K562 (cell line): Measurements from ENCODE around the gene PLAC9. TPM values are rescaled to one million over a fixed set of nuclear protein-coding genes. Genes with fewer than 3 reads are reported as not detected.
A peak's percentile ranks its signal among the peaks of the same experiment; 100 is the strongest.

Experiments used
- ATAC-seq: fragments of 200-7000 bp; cut with Tn5 transposase; 3 replicates; pipeline ENCODE4 v1.9.1; 2020; ENCODE audit warnings: moderate library complexity
- BruUV-seq: library from RNA; stranded (reverse); fragments of 400-500 nt; replicated peaks from 2 replicates; lab custom pipeline; 2021; lab: Mats Ljungman, UMichigan
- CTCF ChIA-PET: fragments of 300-600 bp; formaldehyde crosslinking; extraction: SDS; loops from one replicate; lab custom pipeline; 2021; ENCODE audit warnings: low intra/inter-chr PET ratio; lab: Yijun Ruan, JAX
- POLR2A ChIA-PET: fragments of 300-600, 350-650 bp; sonication (Branson Sonifier 250); formaldehyde crosslinking; extraction: SDS; loops from one replicate; lab custom pipeline; 2021; ENCODE audit warnings: antibody characterized with exemption, inconsistent platforms; lab: Yijun Ruan, JAX
- DNase-seq, 4 experiments: peaks; one replicate each; pipeline versions ENCODE4 v3.0.0 to v3.0.0-alpha.2; 2011 to 2018; ENCODE audit warnings: low spot score in 3 of 4, mixed read lengths in 3 of 4; ENCODE audit errors: extremely low read depth in 1 of 4
- FAIRE-seq: peaks from 2 replicates; lab custom pipeline; 2011; peaks lifted over from hg19 to GRCh38; lab: Jason Lieb, UNC
- H2AFZ ChIP-seq: 2 replicates; pipeline ENCODE4 v1.6.0; 2011; ENCODE audit warnings: low read depth, low read length, control low read depth, inconsistent platforms
- H3K27ac ChIP-seq: fragments of 200-600 bp; 3 replicates; pipeline ENCODE4 v1.8.0; 2011; ENCODE audit warnings: low read depth, mild to moderate bottlenecking, control low read depth, inconsistent platforms, low read length, moderate library complexity, mixed read lengths; ENCODE audit errors: extremely low read depth
- H3K27me3 ChIP-seq, 2 experiments: fragments of 300-600 bp in 1 of 2; 2 replicates in 1 of 2; 3 replicates in 1 of 2; pipeline versions ENCODE4 v1.6.0 to v1.8.0; 2011; ENCODE audit warnings: inconsistent platforms in 2 of 2, low read length in 2 of 2, mild to moderate bottlenecking in 1 of 2, mixed read lengths in 1 of 2, moderate library complexity in 1 of 2; ENCODE audit not compliant: control insufficient read depth in 2 of 2, insufficient read depth in 2 of 2
- H3K36me3 ChIP-seq: fragments of 300-600 bp; 3 replicates; pipeline ENCODE4 v1.8.0; 2011; ENCODE audit warnings: mild to moderate bottlenecking, low read length, inconsistent platforms; ENCODE audit not compliant: control insufficient read depth, insufficient read depth
- H3K4me1 ChIP-seq, 2 experiments: fragments of 200-600 bp in 1 of 2; replicated peaks in 1 of 2; 2 replicates in 1 of 2; 3 replicates in 1 of 2; pipeline versions ENCODE4 v1.5.1 to v1.8.0; 2011; ENCODE audit warnings: inconsistent platforms in 2 of 2, low read length in 2 of 2, mild to moderate bottlenecking in 1 of 2, mixed read lengths in 1 of 2, moderate library complexity in 1 of 2; ENCODE audit not compliant: control insufficient read depth in 2 of 2, insufficient read depth in 2 of 2
- H3K4me2 ChIP-seq: 2 replicates; pipeline ENCODE4 v1.6.1; 2011; ENCODE audit warnings: low read length, control low read depth, inconsistent platforms, mixed read lengths; ENCODE audit not compliant: insufficient read depth
- H3K4me3 ChIP-seq: fragments of 200-600 bp; sonication (generic), shearing (Covaris generic); 2 replicates; pipeline ENCODE4 v1.5.1; 2016; ENCODE audit warnings: control low read depth, inconsistent platforms
- H3K79me2 ChIP-seq: fragments of 200-600 bp; 3 replicates; pipeline ENCODE4 v1.8.0; 2011; ENCODE audit warnings: low read length, inconsistent platforms; ENCODE audit not compliant: control insufficient read depth, insufficient read depth
- H3K9ac ChIP-seq, 2 experiments: 2 replicates each; pipeline versions ENCODE4 v1.6.0 to v1.6.1; 2011; ENCODE audit warnings: low read depth in 2 of 2, low read length in 2 of 2, control low read depth in 1 of 2, inconsistent platforms in 1 of 2, mild to moderate bottlenecking in 1 of 2, mixed read lengths in 1 of 2; ENCODE audit not compliant: insufficient read depth in 1 of 2
- H3K9me1 ChIP-seq: one replicate; pipeline ENCODE4 v1.6.0; 2011; ENCODE audit warnings: inconsistent platforms, mild to moderate bottlenecking, low read length, moderate library complexity; ENCODE audit not compliant: control insufficient read depth, insufficient read depth
- H3K9me3 ChIP-seq: replicated peaks from 2 replicates; pipeline ENCODE4 v1.5.1; 2011; ENCODE audit warnings: low read depth, low read length, inconsistent platforms; ENCODE audit not compliant: control insufficient read depth, insufficient read depth
- H4K20me1 ChIP-seq: replicated peaks from 2 replicates; pipeline ENCODE4 v1.6.1; 2011; ENCODE audit warnings: low read length, inconsistent platforms, mixed read lengths; ENCODE audit not compliant: control insufficient read depth, insufficient read depth
- CBX5 ChIP-seq: IDR thresholded peaks from 2 replicates; pipeline ENCODE4 v1.6.1; 2014; ENCODE audit warnings: low read depth, borderline replicate concordance
- KLF10 ChIP-seq: fragments of 250-450 bp; sonication (Bioruptor Pico); IDR thresholded peaks from 2 replicates; pipeline ENCODE4 v1.6.1; 2021; ENCODE audit warnings: matching md5 sums
- POLR2A ChIP-seq: fragments of 450-650 bp; conservative IDR thresholded peaks from 2 replicates; pipeline ENCODE4 v1.6.1; 2016
- POLR3G ChIP-seq: IDR thresholded peaks from 2 replicates; pipeline ENCODE4 v1.6.1; 2011; ENCODE audit not compliant: insufficient read length, insufficient replicate concordance; ENCODE audit errors: extremely low read depth
- RAD21 ChIP-seq, 2 experiments: fragments of 250-450 bp in 1 of 2; fragments of 450-650 bp in 1 of 2; sonication (Bioruptor Pico) in 1 of 2; formaldehyde crosslinking in 1 of 2; IDR thresholded peaks in 1 of 2; conservative IDR thresholded peaks in 1 of 2; 2 replicates each; pipeline versions ENCODE4 v1.4.0 to v1.8.0; 2020 to 2022; ENCODE audit warnings: mild to moderate bottlenecking in 2 of 2, moderate library complexity in 1 of 2
- RBM22 ChIP-seq: fragments of 200-400 bp; formaldehyde crosslinking; IDR thresholded peaks from 2 replicates; pipeline ENCODE4 v1.6.1; 2018; ENCODE audit warnings: low read length, low read depth; ENCODE audit not compliant: poor library complexity, severe bottlenecking
- SAP30 ChIP-seq: fragments of 200-600 bp; sonication (generic); IDR thresholded peaks from 2 replicates; pipeline ENCODE4 v1.6.1; 2012; ENCODE audit warnings: borderline replicate concordance, low read depth, mild to moderate bottlenecking, moderate library complexity, low read length, control low read depth, inconsistent platforms; ENCODE audit not compliant: insufficient read depth, poor library complexity, severe bottlenecking
- SMARCC2 ChIP-seq: fragments of 450-650 bp; IDR thresholded peaks from 2 replicates; pipeline ENCODE4 v1.6.1; 2017; ENCODE audit warnings: antibody characterized with exemption, moderate library complexity, mild to moderate bottlenecking, low read depth
- SMC3 ChIP-seq: conservative IDR thresholded peaks from 2 replicates; pipeline ENCODE4 v1.6.1; 2011; ENCODE audit warnings: low read depth, low read length, improper control_type of control experiment; ENCODE audit not compliant: insufficient read depth
- ZKSCAN3 ChIP-seq: fragments of 250-450 bp; sonication (Bioruptor Pico); IDR thresholded peaks from 2 replicates; pipeline ENCODE4 v1.4.0; 2020
- WGBS: fragments of 100-300 bp; shearing (Covaris generic); methylation state at CpG from one replicate; pipeline ENCODE4 v1.1.6; 2016; ENCODE audit warnings: low coverage, mixed read lengths; ENCODE audit not compliant: insufficient coverage; ENCODE audit errors: missing lambda C conversion rate; 5-methylcytosine and 5-hydroxymethylcytosine counted together
- in situ Hi-C: fragments of 300-500 bp; cut with MboI; formaldehyde crosslinking; loops from 4 replicates; pipeline ENCODE4 v1.15.0; 2018; ENCODE audit warnings: inconsistent platforms, mixed read lengths
- intact Hi-C: fragments of 100-400 bp; cut with micrococcal nuclease; formaldehyde crosslinking; loops from 2 replicates; pipeline ENCODE4 v1.14.2; 2022
- polyA plus RNA-seq, 8 experiments: library from polyadenylated mRNA; depleted of rRNA in 4 of 8; stranded (reverse) in 5 of 8; unstranded in 3 of 8; fragments of >200 nt; fragmentation: Nextera tagmentation in 2 of 8; fragmentation: Illumina TruSeq in 1 of 8; extraction: Ambion mirVana in 2 of 8; extraction: Trizol in 1 of 8; gene quantifications; 2 replicates each; pipeline versions ENCODE4 v1.2.1 to v1.2.3, GENCODE V29; 2011 to 2014; ENCODE audit warnings: inconsistent platforms in 1 of 8, missing spikeins in 1 of 8
- total RNA-seq, 7 experiments: library from RNA; depleted of rRNA in 6 of 7; stranded (reverse); fragments of >200 nt in 6 of 7; fragmentation: Illumina TruSeq in 2 of 7; extraction: Trizol in 2 of 7; gene quantifications; 2 replicates each; pipeline versions ENCODE4 v1.2.1 to v1.2.3, GENCODE V29; 2011 to 2021; ENCODE audit warnings: low replicate concordance in 1 of 7
- TF ChIP-seq, protein P1 (sequence below): fragments of 250-450 bp; sonication (Bioruptor Pico); IDR thresholded peaks from 2 replicates; pipeline ENCODE4 v1.8.0; 2021; ENCODE audit warnings: borderline replicate concordance, mild to moderate bottlenecking, moderate library complexity; ENCODE audit not compliant: poor library complexity, severe bottlenecking
- TF ChIP-seq, protein P2 (sequence below): sonication (generic); formaldehyde crosslinking; IDR thresholded peaks from 2 replicates; pipeline ENCODE4 v1.8.1; 2022; ENCODE audit warnings: missing genetic modification reagents
- TF ChIP-seq, protein P3 (sequence below): sonication (generic); formaldehyde crosslinking; IDR thresholded peaks from 2 replicates; pipeline ENCODE4 v1.8.1; 2023; ENCODE audit warnings: mild to moderate bottlenecking, missing genetic modification reagents

The PLAC9 gene
- total and polyA plus RNA-seq, 9 of the 15 experiments (the other 6 are each of a cell fraction or from before 2014, with no cell fraction given), result not detected

DNA sequence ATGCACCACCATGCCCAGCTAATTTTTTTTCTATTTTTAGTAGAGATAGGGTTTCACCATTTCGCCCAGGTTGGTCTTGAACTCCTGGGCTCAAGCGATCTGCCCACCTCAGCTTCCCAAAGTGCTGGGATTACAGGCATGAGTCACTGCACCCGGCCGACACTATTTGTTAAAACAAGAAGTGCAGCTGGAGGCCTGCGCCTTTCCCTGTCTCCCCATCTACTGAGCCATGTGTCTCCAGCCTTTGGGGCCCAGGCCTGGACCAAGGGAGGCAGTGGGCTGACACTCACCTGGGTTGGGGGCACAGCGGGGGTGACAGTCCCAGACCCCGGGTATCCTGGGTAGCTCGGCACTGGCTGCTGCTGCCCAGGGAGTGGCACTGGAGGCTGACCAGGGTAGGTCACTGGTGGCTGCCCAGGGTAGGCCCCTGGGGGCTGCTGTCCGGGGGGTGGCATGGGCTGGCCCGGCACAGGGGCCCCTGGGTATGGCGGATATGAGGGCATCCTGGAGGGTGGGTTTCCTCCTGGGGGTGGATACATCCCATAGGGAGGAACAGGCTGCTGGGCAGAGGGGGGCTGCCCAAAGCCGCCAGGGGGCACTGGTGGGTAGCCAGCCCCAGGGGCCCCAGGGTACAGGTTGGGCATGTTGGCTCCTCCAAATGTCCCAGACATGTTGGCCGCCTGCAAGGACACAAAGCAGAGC, 36.3 kb downstream of the PLAC9 start:
- peaks cover 83% of the 10 kb centered on the region for H3K36me3 ChIP-seq
- peaks cover 11% of the 10 kb centered on the region for H3K9me1 ChIP-seq
- H2AFZ ChIP-seq, result no peak overlapping the region
- WGBS, result 88% methylated on average over 13 of the region's 13 CpGs
- in situ Hi-C loops, result no loop called here
- DNase-seq, result peak; percentile 28 to 67 (median 66)
- H3K4me1 ChIP-seq, result peaks cover 0 to 17% of the 10 kb centered on the region in 2 experiments; a peak in 3 of 5 replicates
- H3K27me3 ChIP-seq, result no peaks in the 10 kb centered on the region
- no peaks in the 10 kb centered on the region for H3K9me3 ChIP-seq
- no peak overlapping the region for H3K27ac ChIP-seq
- no peak overlapping the region for H3K9ac ChIP-seq
- intact Hi-C loops, result no loop called here
- no peak for FAIRE-seq
- peak; percentile 73 for ATAC-seq
- no peak overlapping the region for H3K4me2 ChIP-seq
- H4K20me1 ChIP-seq, result peaks cover 13% of the 10 kb centered on the region; the same call in 1 of the 2 replicates
- 0 out of 3 replicates have a peak, but pooled peaks cover 4% of the 10 kb centered on the region for H3K79me2 ChIP-seq
- BruUV-seq, result no TSS peak
- CTCF ChIA-PET, result no interaction called here
- POLR2A ChIA-PET, result interaction anchor here (0.5 kb wide), 1 partner anchor 10 kb away, joined by 3 read pairs; no protein-coding TSS in a partner anchor
- no peak overlapping the region for H3K4me3 ChIP-seq
- TF ChIP-seq RAD21 (CRISPR knock-in tag; conservative IDR thresholded peaks at IDR 0.05 in 1 of 2, IDR thresholded peaks at IDR 0.05 in 1 of 2), result peak; percentile 50 to 68
- TF ChIP-seq, protein P1, sequence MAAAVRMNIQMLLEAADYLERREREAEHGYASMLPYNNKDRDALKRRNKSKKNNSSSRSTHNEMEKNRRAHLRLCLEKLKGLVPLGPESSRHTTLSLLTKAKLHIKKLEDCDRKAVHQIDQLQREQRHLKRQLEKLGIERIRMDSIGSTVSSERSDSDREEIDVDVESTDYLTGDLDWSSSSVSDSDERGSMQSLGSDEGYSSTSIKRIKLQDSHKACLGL, result no peak
- no peak for TF ChIP-seq ZKSCAN3
- peak; percentile 60 for TF ChIP-seq SMC3
- no peak for TF ChIP-seq SMARCC2
- TF ChIP-seq CBX5, result no peak
- TF ChIP-seq, protein P2, sequence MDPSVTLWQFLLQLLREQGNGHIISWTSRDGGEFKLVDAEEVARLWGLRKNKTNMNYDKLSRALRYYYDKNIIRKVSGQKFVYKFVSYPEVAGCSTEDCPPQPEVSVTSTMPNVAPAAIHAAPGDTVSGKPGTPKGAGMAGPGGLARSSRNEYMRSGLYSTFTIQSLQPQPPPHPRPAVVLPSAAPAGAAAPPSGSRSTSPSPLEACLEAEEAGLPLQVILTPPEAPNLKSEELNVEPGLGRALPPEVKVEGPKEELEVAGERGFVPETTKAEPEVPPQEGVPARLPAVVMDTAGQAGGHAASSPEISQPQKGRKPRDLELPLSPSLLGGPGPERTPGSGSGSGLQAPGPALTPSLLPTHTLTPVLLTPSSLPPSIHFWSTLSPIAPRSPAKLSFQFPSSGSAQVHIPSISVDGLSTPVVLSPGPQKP (CRISPR knock-in tag), result no peak
- no peak for TF ChIP-seq POLR2A
- no peak for TF ChIP-seq KLF10 (CRISPR knock-in tag)
- no peak for TF ChIP-seq POLR3G
- TF ChIP-seq, protein P3, sequence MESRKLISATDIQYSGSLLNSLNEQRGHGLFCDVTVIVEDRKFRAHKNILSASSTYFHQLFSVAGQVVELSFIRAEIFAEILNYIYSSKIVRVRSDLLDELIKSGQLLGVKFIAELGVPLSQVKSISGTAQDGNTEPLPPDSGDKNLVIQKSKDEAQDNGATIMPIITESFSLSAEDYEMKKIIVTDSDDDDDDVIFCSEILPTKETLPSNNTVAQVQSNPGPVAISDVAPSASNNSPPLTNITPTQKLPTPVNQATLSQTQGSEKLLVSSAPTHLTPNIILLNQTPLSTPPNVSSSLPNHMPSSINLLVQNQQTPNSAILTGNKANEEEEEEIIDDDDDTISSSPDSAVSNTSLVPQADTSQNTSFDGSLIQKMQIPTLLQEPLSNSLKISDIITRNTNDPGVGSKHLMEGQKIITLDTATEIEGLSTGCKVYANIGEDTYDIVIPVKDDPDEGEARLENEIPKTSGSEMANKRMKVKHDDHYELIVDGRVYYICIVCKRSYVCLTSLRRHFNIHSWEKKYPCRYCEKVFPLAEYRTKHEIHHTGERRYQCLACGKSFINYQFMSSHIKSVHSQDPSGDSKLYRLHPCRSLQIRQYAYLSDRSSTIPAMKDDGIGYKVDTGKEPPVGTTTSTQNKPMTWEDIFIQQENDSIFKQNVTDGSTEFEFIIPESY, result no peak
- TF ChIP-seq SAP30, result no peak
- TF ChIP-seq RBM22, result peak; percentile 60
